A549 (cell line): ENCODE results near the gene SURF1.

Source experiments
- BHLHE40 ChIP-seq: IDR thresholded peaks from 2 replicates; pipeline ENCODE4 v1.6.1; 2012; ENCODE audit warnings: low read depth, low read length, inconsistent platforms
- CBX2 ChIP-seq: fragments of 200-600 bp; sonication (generic); IDR thresholded peaks from 2 replicates; pipeline ENCODE4 v1.6.1; 2016; ENCODE audit warnings: low read depth, mild to moderate bottlenecking, borderline replicate concordance
- CTCF ChIP-seq: fragments of >200 bp; sonication (Bioruptor Twin); formaldehyde crosslinking; IDR thresholded peaks from 3 replicates; pipeline ENCODE4 v1.5.1; 2016
- EP300 ChIP-seq, 2 experiments: fragments of >200 bp; sonication (Bioruptor Twin); formaldehyde crosslinking; IDR thresholded peaks; 2 replicates in 1 of 2; 3 replicates in 1 of 2; pipeline ENCODE4 v1.6.1; 2016 to 2017
- HEYL ChIP-seq: fragments of 250-450 bp; sonication (Bioruptor Pico); IDR thresholded peaks from 2 replicates; pipeline ENCODE4 v1.8.0; 2021; ENCODE audit warnings: mild to moderate bottlenecking, moderate library complexity
- KDM1A ChIP-seq: fragments of 200-600 bp; sonication (generic); IDR thresholded peaks from 2 replicates; pipeline ENCODE4 v1.6.1; 2016; ENCODE audit warnings: low read depth, mild to moderate bottlenecking
- MAZ ChIP-seq: fragments of 150-350 bp; IDR thresholded peaks from 2 replicates; pipeline ENCODE4 v1.6.1; 2014; ENCODE audit warnings: antibody characterized with exemption, low read depth, low read length, borderline replicate concordance
- NPAS2 ChIP-seq: fragments of 250-450 bp; sonication (Bioruptor Pico); IDR thresholded peaks from 2 replicates; pipeline ENCODE4 v1.8.0; 2022; ENCODE audit warnings: mild to moderate bottlenecking, moderate library complexity, borderline replicate concordance
- PBX3 ChIP-seq: IDR thresholded peaks from 2 replicates; pipeline ENCODE4 v1.6.1; 2012
- POLR2A ChIP-seq: IDR thresholded peaks from 2 replicates; pipeline ENCODE4 v1.6.1; 2012; ENCODE audit warnings: mild to moderate bottlenecking, low read length
- RNF2 ChIP-seq: fragments of 200-600 bp; sonication (generic); IDR thresholded peaks from 2 replicates; pipeline ENCODE4 v1.6.1; 2016; ENCODE audit warnings: low read depth, mild to moderate bottlenecking, antibody characterized with exemption, moderate library complexity, borderline replicate concordance
- USF2 ChIP-seq: fragments of 450-650 bp; IDR thresholded peaks from 2 replicates; pipeline ENCODE4 v1.6.1; 2014; ENCODE audit warnings: antibody characterized with exemption
- ZFP36 ChIP-seq: fragments of 450-650 bp; IDR thresholded peaks from 2 replicates; pipeline ENCODE4 v1.6.1; 2014; ENCODE audit warnings: borderline replicate concordance; ENCODE audit not compliant: partially characterized antibody

GRCh38 chr9:133372144-133372543 lies 15.9 kb upstream of the SURF1 start:
- TF ChIP-seq HEYL (no peak), EP300 (IDR thresholded peaks at IDR 0.05) (no peak), RNF2 (no peak), USF2 (no peak), NPAS2 (CRISPR knock-in tag) (no peak), ZFP36 (no peak), CBX2 (no peak), KDM1A (no peak), PBX3 (no peak), POLR2A (no peak), CTCF (no peak), MAZ (no peak), BHLHE40 (no peak)
